ENCODE data around the gene ZP3. TPM values are rescaled to one million over a fixed set of nuclear protein-coding genes. Genes with fewer than 3 reads are reported as not detected.
A peak's percentile ranks its signal among the peaks of the same experiment; 100 is the strongest.
"Not testable (repeated sequence)": the region's sequence is repeated elsewhere in the genome, so short reads cannot be mapped to it uniquely, and the experiment has no call there.

Gene ZP3
- total RNA-seq, 4 donors from 2014 or later: 0.46 to 1.0 TPM; not detected in 2

DNA sequence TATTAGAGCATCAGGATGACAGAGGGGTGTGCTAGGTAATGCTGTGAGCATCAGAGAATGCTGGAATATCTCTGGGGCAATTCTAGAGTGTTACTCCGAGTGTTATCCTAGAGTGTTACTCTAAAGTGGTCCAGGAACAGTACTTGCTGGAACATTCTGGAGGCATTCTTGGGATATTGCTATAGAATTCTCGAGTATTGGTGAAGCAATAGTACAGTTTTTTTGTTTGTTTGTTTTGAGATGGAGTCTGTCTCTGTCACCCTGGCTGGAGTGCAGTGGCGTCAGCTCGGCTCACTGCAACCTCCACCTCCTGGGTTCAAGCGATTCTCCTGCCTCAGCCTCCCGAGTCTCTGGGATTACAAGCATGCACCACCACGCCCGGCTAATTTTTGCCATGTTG lies 27.9 kb upstream of the ZP3 start:
- Histone ChIP-seq H3K36me3 (no peaks in the 10 kb centered on the region), H3K27me3 (no peaks in the 10 kb centered on the region), H3K27ac (replicated peaks in 1 of 4) (no peak overlapping the region), H3K4me3 (peak overlapping the region; percentile 46 to 66 (median 52)), H3K4me1 (peaks cover 14 to 32% (median 31%) of the 10 kb centered on the region in 4 donors), H3K9me3 (no peaks in the 10 kb centered on the region)
- intact Hi-C loops (cut with DNase I): no loop called here
- no peak for DNase-seq (ENCODE audit: extremely low spot score)
- TF ChIP-seq POLR2A (IDR thresholded peaks at IDR 0.05; ENCODE audit: low read depth): no peak
- TF ChIP-seq POLR2AphosphoS5 (IDR thresholded peaks at IDR 0.05): no peak
- TF ChIP-seq, protein P1, sequence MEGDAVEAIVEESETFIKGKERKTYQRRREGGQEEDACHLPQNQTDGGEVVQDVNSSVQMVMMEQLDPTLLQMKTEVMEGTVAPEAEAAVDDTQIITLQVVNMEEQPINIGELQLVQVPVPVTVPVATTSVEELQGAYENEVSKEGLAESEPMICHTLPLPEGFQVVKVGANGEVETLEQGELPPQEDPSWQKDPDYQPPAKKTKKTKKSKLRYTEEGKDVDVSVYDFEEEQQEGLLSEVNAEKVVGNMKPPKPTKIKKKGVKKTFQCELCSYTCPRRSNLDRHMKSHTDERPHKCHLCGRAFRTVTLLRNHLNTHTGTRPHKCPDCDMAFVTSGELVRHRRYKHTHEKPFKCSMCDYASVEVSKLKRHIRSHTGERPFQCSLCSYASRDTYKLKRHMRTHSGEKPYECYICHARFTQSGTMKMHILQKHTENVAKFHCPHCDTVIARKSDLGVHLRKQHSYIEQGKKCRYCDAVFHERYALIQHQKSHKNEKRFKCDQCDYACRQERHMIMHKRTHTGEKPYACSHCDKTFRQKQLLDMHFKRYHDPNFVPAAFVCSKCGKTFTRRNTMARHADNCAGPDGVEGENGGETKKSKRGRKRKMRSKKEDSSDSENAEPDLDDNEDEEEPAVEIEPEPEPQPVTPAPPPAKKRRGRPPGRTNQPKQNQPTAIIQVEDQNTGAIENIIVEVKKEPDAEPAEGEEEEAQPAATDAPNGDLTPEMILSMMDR (IDR thresholded peaks at IDR 0.05): no peak
- TF ChIP-seq EP300 (IDR thresholded peaks at IDR 0.05): no peak
- 62% methylated on average over 8 of the region's 8 CpGs for WGBS

DNA sequence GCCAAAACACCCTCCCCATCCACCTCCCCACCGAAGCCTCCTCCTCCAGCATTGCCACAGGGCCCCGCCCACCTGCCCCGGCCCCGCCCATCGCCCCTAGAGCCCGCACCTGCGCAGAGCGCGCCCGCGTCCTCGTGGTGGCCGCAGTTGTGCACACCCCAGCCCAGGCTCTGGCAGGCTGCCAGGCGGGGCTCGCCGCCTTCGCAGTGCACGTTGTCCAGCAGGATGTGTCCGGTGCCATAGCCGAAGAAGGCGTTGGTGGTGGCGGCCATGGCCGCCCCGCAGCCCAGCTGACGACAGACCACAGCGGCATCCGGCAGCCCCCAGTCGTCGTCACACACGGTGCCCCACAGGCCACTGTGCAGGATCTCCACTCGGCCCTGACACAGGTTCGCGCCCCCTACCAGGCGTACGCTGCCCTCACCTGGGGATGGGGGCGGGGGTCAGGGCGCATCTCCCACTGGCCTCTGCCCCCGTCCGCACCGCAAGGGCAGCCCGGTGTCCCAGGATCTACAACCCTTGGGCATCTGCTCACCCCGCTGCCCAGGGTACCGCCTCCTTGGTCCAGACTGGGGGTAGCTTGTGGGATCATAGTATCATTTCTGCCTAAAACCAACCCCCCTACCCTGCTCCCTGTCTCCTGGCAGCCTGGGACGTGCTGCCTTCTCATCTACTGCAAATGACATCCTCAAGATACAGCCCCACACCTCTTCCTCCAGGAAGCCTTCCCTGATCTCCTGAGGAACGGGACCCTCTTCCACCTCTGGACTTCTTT lies 27.2 kb upstream of the ZP3 start:
- H3K36me3 ChIP-seq: no peaks in the 10 kb centered on the region
- H3K9me3 ChIP-seq: no peaks in the 10 kb centered on the region
- peak overlapping the region in 1 of 4 donors; percentile 48 for H3K27ac ChIP-seq (replicated peaks in 1 of 4)
- intact Hi-C loops (cut with DNase I): no loop called here
- H3K4me3 ChIP-seq: peak overlapping the region; percentile 46 to 66 (median 52)
- DNase-seq (ENCODE audit: extremely low spot score): no peak
- no peaks in the 10 kb centered on the region for H3K27me3 ChIP-seq
- 34% methylated on average over 8 of the region's 45 CpGs for WGBS
- TF ChIP-seq, protein P1 (IDR thresholded peaks at IDR 0.05): no peak
- TF ChIP-seq POLR2A (IDR thresholded peaks at IDR 0.05; ENCODE audit: low read depth) (no peak), POLR2AphosphoS5 (IDR thresholded peaks at IDR 0.05) (peak in 1 of 2 donors; percentile 35)
- H3K4me1 ChIP-seq: peaks cover 12 to 29% (median 28%) of the 10 kb centered on the region in 4 donors

DNA sequence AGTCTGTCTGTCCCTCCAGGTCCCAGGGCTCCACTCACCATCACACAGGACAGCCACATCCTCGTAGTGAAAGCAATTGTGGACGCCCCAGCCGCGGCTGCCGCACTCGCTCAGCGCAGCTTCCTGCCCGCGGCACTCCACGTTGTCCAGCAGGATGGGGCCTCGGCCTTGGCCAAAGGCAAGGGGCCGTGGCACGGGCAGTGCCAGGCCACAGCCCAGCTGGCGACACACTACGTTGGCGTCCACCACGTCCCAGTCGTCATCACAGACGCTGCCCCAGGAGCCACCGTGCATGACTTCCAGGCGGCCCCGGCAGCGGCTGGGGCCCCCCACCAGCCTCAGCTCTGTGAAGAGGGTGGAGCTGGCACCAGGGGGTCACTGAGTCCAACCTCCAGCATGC lies 24.5 kb upstream of the ZP3 start:
- intact Hi-C loops (cut with DNase I): no loop called here
- 79% methylated on average over 4 of the region's 23 CpGs for WGBS
- H3K4me3 ChIP-seq: no peak overlapping the region

DNA sequence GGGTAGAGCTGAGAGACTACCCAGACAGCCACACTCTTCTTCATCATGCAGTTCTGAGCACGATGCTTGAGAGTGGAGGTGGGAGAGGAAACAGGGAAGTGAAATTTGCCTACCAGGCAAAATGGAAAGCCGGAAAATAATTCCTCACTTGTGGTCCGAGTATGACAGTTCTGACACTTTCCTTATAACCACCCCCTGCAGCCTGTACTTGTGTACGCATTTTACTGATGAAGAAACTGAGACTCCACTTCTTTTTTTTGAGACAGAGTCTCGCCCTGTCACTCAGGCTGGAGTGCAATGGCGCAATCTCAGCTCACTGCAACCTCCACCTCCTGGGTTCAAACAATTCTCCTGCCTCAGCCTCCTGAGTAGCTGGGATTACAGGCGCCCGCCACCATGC lies 21.7 kb upstream of the ZP3 start:
- H3K27me3 ChIP-seq; H3K4me1 ChIP-seq; H3K4me3 ChIP-seq; H3K36me3 ChIP-seq; H3K9me3 ChIP-seq; intact Hi-C loops (cut with DNase I); H3K27ac ChIP-seq (replicated peaks in 1 of 4); DNase-seq (ENCODE audit: extremely low spot score): not testable (repeated sequence)
- 76% methylated on average over 8 of the region's 8 CpGs for WGBS

More for the DNA sequence above, 24.5 kb upstream of the ZP3 start:
- TF ChIP-seq POLR2AphosphoS5 (IDR thresholded peaks at IDR 0.05) (no peak), EP300 (IDR thresholded peaks at IDR 0.05) (no peak), POLR2A (IDR thresholded peaks at IDR 0.05; ENCODE audit: low read depth) (no peak)
- TF ChIP-seq, protein P1 (IDR thresholded peaks at IDR 0.05): no peak
- Histone ChIP-seq H3K27me3 (no peaks in the 10 kb centered on the region), H3K27ac (replicated peaks in 1 of 4) (no peak overlapping the region), H3K36me3 (no peaks in the 10 kb centered on the region), H3K9me3 (no peaks in the 10 kb centered on the region), H3K4me1 (peaks cover 10 to 17% (median 13%) of the 10 kb centered on the region in 4 donors)
- no peak for DNase-seq (ENCODE audit: extremely low spot score)

DNA sequence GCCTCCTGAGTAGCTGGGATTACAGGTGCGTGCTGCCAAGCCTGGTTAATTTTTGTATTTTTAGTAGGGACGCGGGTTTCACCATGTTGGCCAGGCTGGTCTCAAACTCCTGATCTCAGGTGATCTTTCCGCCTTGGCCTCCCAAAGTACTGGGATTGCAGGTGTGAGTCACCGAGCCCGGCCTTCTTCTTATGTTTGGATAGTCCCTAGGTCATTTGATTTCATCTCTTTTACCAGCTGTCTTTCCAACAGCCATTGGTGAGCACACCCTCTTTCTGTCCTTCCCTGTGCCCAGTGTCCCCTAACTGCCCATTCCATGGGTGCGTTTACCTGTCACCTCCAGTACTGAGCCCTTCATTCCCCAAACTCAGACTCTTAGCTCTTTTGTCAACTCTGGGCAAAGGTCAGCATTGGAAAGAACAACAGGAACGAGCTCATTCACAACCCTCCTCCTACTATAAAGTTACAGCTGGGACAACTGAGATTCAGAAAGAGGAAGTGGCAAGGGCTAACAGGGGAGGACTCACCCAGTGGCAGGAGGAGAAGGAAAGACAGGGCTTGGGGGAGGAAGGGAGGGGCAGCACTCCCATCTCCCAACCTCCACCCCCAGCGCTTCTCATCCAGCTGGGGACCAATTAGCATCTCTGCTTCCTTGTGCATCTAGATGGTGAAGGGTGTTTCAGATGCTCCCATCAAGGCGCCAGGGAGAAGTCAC lies 20.8 kb upstream of the ZP3 start:
- Histone ChIP-seq H3K27me3 (no peaks in the 10 kb centered on the region), H3K36me3 (no peaks in the 10 kb centered on the region), H3K27ac (replicated peaks in 1 of 4) (peak overlapping the region in 1 of 4 donors; percentile 18), H3K4me1 (no peaks in the 10 kb centered on the region), H3K9me3 (no peaks in the 10 kb centered on the region), H3K4me3 (no peak overlapping the region)
- no peak for DNase-seq (ENCODE audit: extremely low spot score)
- WGBS: 83% methylated on average over 10 of the region's 10 CpGs
- TF ChIP-seq EP300 (IDR thresholded peaks at IDR 0.05) (no peak), POLR2AphosphoS5 (IDR thresholded peaks at IDR 0.05) (no peak), POLR2A (IDR thresholded peaks at IDR 0.05; ENCODE audit: low read depth) (no peak)
- TF ChIP-seq, protein P1 (IDR thresholded peaks at IDR 0.05): no peak
- intact Hi-C loops (cut with DNase I): no loop called here
